ENCODE data around the gene CEBPE. TPM values are rescaled to one million over a fixed set of nuclear protein-coding genes. Genes with fewer than 3 reads are reported as not detected.

The CEBPE gene
- total and polyA plus RNA-seq, 2 donors (not counting 3 experiments of a cell fraction or from before 2014, with no cell fraction given), result not detected

DNA sequence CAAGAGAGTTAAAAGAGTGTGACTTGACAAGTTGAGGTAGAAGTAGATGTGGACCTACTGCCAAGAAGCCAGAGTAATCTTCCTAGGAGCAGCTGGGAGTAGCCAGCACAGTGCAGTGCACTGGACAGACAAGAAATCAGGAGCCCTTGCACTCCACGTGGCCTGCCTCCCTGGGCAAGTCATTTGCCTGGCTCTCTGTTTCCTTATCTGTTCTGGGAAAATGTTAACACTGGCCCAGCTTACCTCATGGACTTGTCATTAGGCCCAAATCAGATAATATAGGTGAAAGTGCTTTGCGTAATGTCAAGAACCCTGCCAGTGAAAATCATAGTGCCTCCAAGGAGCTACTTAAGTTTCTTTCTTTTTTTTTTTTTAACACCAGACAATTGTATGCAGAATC lies 45.2 kb upstream of the CEBPE start:
- Histone ChIP-seq H4K20me1 (replicated peaks; ENCODE audit: control insufficient read depth, extremely low read depth, insufficient read depth, low read length) (no peaks in the 10 kb centered on the region), H3K79me2 (ENCODE audit: control insufficient read depth, insufficient read depth, low read length) (no peaks in the 10 kb centered on the region), H3K4me3 (replicated peaks in 1 of 3; ENCODE audit: insufficient read depth in 1 of 3, low read depth in 1 of 3, low read length in 3 of 3) (no peak overlapping the region), H3K9me3 (replicated peaks; ENCODE audit: control insufficient read depth, insufficient read depth, low read length) (no peaks in the 10 kb centered on the region), H3K9me1 (replicated peaks; ENCODE audit: control insufficient read depth, extremely low read depth, insufficient read depth, low read length) (no peaks in the 10 kb centered on the region), H2AFZ (ENCODE audit: low read depth, low read length) (no peak overlapping the region), H3K27ac (ENCODE audit: insufficient read depth, low read depth, low read length) (no peak overlapping the region), H3K9ac (replicated peaks; ENCODE audit: extremely low read depth, insufficient read depth, low read length) (no peak overlapping the region), H3K36me3 (ENCODE audit: control insufficient read depth in 2 of 2, extremely low read depth in 1 of 2, insufficient read depth in 2 of 2, low read length in 2 of 2) (no peaks in the 10 kb centered on the region), H3K4me1 (ENCODE audit: control insufficient read depth, extremely low read depth, insufficient read depth, low read length) (no peaks in the 10 kb centered on the region), H3K27me3 (ENCODE audit: control insufficient read depth in 2 of 2, insufficient read depth in 2 of 2, low read length in 2 of 2) (peaks cover 0 to 7% of the 10 kb centered on the region in 2 experiments), H3K4me2 (ENCODE audit: insufficient read depth, low read length) (no peak overlapping the region)
- dilution Hi-C loops (cut with MboI; ENCODE audit: extremely low pct_ligation_motif_present, low sequenced_read_pairs), result no loop called here
- no peak for FAIRE-seq
- ChIA-PET CTCF (interaction anchor here (1.0 to 5.3 kb wide), 2 partner anchors 20 to 43 kb away, joined by 3 to 34 read pairs; no protein-coding TSS in a partner anchor), POLR2A (no interaction called here)
- DNase-seq (ENCODE audit: low read depth, low spot score), result no peak
- no peak for TF ChIP-seq GATA2 (IDR thresholded peaks at IDR 0.05; ENCODE audit: insufficient read depth, insufficient read length, low read depth, low read length)
- TF ChIP-seq, protein P1, sequence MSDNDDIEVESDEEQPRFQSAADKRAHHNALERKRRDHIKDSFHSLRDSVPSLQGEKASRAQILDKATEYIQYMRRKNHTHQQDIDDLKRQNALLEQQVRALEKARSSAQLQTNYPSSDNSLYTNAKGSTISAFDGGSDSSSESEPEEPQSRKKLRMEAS (IDR thresholded peaks at IDR 0.05; ENCODE audit: insufficient read depth, insufficient read length), result no peak
- no peak for TF ChIP-seq POLR2A (IDR thresholded peaks at IDR 0.05; ENCODE audit: low read depth, low read length)
- TF ChIP-seq JUN (IDR thresholded peaks at IDR 0.05; ENCODE audit: borderline replicate concordance, insufficient read depth, insufficient read length, low read depth), result no peak
- TF ChIP-seq, protein P2, sequence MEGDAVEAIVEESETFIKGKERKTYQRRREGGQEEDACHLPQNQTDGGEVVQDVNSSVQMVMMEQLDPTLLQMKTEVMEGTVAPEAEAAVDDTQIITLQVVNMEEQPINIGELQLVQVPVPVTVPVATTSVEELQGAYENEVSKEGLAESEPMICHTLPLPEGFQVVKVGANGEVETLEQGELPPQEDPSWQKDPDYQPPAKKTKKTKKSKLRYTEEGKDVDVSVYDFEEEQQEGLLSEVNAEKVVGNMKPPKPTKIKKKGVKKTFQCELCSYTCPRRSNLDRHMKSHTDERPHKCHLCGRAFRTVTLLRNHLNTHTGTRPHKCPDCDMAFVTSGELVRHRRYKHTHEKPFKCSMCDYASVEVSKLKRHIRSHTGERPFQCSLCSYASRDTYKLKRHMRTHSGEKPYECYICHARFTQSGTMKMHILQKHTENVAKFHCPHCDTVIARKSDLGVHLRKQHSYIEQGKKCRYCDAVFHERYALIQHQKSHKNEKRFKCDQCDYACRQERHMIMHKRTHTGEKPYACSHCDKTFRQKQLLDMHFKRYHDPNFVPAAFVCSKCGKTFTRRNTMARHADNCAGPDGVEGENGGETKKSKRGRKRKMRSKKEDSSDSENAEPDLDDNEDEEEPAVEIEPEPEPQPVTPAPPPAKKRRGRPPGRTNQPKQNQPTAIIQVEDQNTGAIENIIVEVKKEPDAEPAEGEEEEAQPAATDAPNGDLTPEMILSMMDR (IDR thresholded peaks at IDR 0.05; ENCODE audit: extremely low read depth in 1 of 2, insufficient read depth in 1 of 2, low read depth in 1 of 2, low read length in 2 of 2), result no peak
- TF ChIP-seq EZH2 (IDR thresholded peaks at IDR 0.05; ENCODE audit: borderline replicate concordance, low read depth, low read length, severe bottlenecking), result no peak
- TF ChIP-seq POLR2AphosphoS5 (IDR thresholded peaks at IDR 0.05; ENCODE audit: insufficient read depth, low read depth, low read length), result no peak
- no peak for TF ChIP-seq MYC (IDR thresholded peaks at IDR 0.05; ENCODE audit: low read depth, low read length)
- TF ChIP-seq FOS (IDR thresholded peaks at IDR 0.05; ENCODE audit: borderline replicate concordance, insufficient read depth, low read length), result no peak
- intact Hi-C loops (cut with micrococcal nuclease), result no loop called here
- no TSS peak for BruUV-seq (replicated peaks)

Measured in endothelial cell of umbilical vein (primary cell).